Activated CD4-positive, alpha-beta T cell treated with anti-CD3 and anti-CD28 coated beads, Interleukin-2, Interleukin-6, amounts not matched to agents 100 ng/mL and 50 ng/mL, durations not matched to agents 16 hours and 8 hours (primary cell): ENCODE data around the gene TBC1D2.
"Not testable (repeated sequence)": the region's sequence is repeated elsewhere in the genome, so short reads cannot be mapped to it uniquely, and the experiment has no call there.

ENCODE experiments used
- DNase-seq: peaks from one replicate; pipeline ENCODE4 v3.0.0-alpha.2; 2020

TBC1D2 gene

GRCh38 chr9:98255578-98256296 is at the start of gene TBC1D2:
Gene TBC1D2 (minus strand): TSS chr9:98255649. CDS start chr9:98255541, 108 bp downstream.
- peak; percentile 98 for DNase-seq

- no peak for DNase-seq
Measured at GRCh38 chr9:98304381-98304780, 48.9 kb upstream of the TBC1D2 start.

- no peak for DNase-seq
Measured at GRCh38 chr9:98303633-98304125, 48.2 kb upstream of the TBC1D2 start.

GRCh38 chr9:98302938-98303632 is 47.6 kb upstream of the TBC1D2 start:
- no peak for DNase-seq

GRCh38 chr9:98302150-98302549 is 46.7 kb upstream of the TBC1D2 start:
- no peak for DNase-seq

- DNase-seq = no peak
Measured at GRCh38 chr9:98300611-98301010, 45.2 kb upstream of the TBC1D2 start.

GRCh38 chr9:98298476-98298875 is 43.0 kb upstream of the TBC1D2 start:
- DNase-seq = no peak

- DNase-seq = no peak
Measured at GRCh38 chr9:98295824-98296223, 40.4 kb upstream of the TBC1D2 start.

GRCh38 chr9:98291820-98292219 is 36.4 kb upstream of the TBC1D2 start:
- no peak for DNase-seq

GRCh38 chr9:98290411-98290810 is 35.0 kb upstream of the TBC1D2 start:
- no peak for DNase-seq

- no peak for DNase-seq
Measured at GRCh38 chr9:98289614-98290201, 34.3 kb upstream of the TBC1D2 start.

GRCh38 chr9:98288881-98289280 is 33.4 kb upstream of the TBC1D2 start:
- no peak for DNase-seq

GRCh38 chr9:98287384-98287783 is 31.9 kb upstream of the TBC1D2 start:
- DNase-seq = no peak

GRCh38 chr9:98285446-98285845 is 30.0 kb upstream of the TBC1D2 start:
- no peak for DNase-seq

GRCh38 chr9:98284754-98285153 is 29.3 kb upstream of the TBC1D2 start:
- DNase-seq = no peak

GRCh38 chr9:98283143-98283542 is 27.7 kb upstream of the TBC1D2 start:
- not testable (repeated sequence) for DNase-seq

- DNase-seq = no peak
Measured at GRCh38 chr9:98281281-98281680, 25.8 kb upstream of the TBC1D2 start.

GRCh38 chr9:98280574-98280973 is 25.1 kb upstream of the TBC1D2 start:
- no peak for DNase-seq

- DNase-seq = no peak
Measured at GRCh38 chr9:98280162-98280561, 24.7 kb upstream of the TBC1D2 start.

GRCh38 chr9:98276907-98277469 is 21.5 kb upstream of the TBC1D2 start:
- no peak for DNase-seq

- no peak for DNase-seq
Measured at GRCh38 chr9:98275159-98275558, 19.7 kb upstream of the TBC1D2 start.

- DNase-seq = no peak
Measured at GRCh38 chr9:98272083-98272482, 16.6 kb upstream of the TBC1D2 start.

GRCh38 chr9:98271479-98271878 is 16.0 kb upstream of the TBC1D2 start:
- DNase-seq = no peak

- not testable (repeated sequence) for DNase-seq
Measured at GRCh38 chr9:98270284-98270683, 14.8 kb upstream of the TBC1D2 start.
